GM18519 (cell line): ENCODE results near the gene PIAS3.
A peak's percentile ranks its signal among the peaks of the same experiment; 100 is the strongest.

Experiments used
- ATAC-seq: cut with Tn5 transposase; IDR thresholded peaks from one replicate; pipeline ENCODE4 v1.9.1; 2021; ENCODE audit warnings: mild to moderate bottlenecking, moderate library complexity; ENCODE audit not compliant: unreplicated experiment, low FRiP score

The PIAS3 gene

DNA sequence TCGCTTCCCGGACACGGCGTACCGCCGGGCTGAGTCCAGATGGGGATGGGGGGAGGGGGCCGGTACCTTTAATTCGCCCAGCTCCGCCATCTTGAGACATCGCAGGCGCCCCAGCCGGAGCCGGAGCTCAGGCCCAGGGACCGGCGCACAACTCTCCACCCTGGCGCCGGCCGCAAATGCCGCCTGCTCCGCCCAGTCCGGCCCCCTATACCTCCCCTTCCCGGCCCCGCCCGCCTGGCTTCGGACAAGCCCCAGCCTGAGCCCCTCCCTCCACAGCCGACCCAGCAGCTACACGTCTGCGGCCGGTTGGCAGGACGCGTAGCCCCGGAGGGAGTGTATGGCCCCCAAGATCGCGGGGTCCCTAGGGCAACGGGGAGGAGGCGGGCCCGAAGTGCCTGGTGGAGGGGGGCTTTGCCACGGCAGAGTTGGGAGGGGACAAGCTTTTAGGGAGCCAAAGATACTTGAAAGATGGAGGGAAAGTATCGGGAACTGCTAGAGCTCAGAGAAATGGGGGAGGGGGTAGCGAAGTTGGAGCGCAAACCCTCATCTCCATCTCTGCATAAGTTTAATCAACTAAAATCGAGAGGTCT, at the start of gene PIAS3:
Gene PIAS3, minus strand, starts transcription at position 181 of the 590 bp plus-strand sequence. Its CDS starts 91 bp downstream, at position 90.
- peak; percentile 65 for ATAC-seq

DNA sequence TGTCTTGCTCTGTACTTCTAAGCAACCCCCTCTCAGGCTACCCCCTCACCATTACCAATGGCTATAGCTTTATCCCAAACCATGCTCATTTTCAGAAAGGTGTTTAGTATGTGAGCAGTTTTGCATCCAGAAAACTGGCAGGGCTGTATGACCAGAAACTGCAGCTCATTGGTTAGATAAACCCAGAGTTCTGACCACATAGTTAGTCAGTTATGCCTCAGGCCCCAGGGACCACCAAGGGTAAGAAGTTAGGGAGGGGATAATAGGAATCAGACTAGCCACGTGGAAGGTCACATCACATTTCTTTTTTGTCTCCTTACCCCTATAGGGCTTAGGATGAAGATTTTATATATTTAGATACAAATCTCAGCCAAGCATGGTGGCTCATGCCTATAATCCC, 49.8 kb upstream of the PIAS3 start:
- no peak for ATAC-seq

DNA sequence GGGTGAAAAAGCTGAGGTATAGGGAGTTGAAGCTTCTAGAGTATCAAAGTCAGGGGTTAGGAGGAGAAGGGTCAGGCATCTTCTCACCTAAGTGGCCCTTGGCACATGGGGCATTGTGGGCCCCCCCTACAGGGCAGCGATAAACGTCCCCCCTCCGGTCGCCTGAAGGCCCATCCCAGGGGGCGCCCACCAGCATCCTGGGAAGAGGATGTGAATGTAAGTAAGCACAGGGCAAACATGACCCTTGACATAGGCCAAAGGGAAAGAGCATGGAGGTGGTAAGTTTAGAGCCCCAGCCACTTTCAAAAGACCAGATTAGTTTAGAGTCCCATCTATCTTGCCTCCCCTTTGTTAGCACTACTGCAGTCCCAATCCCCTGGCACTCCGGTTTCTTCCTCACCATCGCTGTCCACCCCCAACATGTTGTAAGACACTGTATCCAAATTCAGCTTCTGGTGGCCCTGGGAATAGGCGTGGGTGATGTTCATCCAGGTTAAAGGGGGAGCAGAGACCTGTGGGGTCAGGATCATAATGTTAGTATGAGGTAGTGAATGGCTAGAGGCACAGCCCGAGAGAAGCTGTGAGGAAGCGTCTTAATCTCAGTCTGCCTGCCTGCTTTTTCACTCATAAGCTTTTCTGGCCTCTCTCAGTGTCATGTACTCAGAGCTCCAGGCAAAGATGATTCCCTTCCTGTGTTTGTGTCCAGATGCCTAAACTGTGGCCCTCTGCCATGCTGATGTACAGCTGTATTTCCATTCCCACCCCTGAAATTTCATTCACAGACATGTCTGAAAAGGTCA, 48.3 kb upstream of the PIAS3 start:
- ATAC-seq, result no peak

DNA sequence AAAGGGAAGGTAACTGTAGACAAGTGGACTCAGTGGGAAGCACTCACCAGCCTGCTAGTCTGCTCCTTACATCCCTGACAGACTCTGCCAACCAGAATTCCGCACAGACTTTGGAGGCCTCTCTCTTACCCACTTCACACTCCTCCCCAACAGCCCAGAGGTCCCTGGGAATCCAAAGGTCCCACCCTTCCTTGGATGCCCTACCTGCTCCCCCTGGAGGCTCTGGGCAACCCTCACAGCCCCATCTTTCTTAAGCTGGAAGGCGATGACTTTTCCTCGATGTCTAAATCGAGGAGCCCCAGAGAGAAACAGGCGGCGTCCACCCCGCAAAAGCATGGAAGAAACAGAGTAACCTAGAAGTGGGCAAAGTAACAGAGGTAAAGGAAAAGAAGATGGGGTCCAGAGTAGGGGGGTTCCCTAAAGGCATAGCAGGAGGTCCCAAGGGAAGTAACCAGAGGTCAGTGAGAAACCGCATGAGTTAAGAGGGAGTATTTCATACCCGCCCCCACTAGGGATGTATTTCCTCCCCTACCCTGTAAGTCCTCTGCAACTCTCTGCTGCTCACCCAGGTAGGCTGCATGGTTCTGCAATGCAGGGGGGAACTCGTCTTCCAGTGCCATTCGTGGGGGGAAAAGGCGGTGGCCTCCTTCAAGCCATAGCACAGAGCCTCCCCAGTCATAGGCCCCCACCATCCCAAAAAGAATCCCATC, 42.6 kb upstream of the PIAS3 start:
- ATAC-seq, result no peak

DNA sequence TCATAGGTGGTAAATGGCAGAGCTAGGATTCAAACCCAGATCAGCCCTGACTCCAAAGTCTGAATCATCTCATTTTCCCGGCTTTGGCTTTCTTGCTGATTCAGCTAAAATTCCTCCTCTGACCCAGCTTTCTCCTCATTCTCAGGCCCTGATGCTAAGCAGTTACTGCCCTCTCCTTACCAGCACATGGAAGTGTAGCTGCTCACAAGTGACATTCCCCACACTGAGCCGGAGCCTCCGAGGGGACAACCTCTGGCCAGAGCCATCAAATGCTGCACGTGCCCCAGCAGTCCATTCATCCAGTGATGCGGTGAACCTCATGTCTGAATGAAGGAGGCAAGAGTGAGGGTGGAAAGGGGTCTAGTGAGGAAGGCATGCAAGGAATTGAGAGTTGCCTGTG, 39.9 kb upstream of the PIAS3 start:
- ATAC-seq, result no peak

DNA sequence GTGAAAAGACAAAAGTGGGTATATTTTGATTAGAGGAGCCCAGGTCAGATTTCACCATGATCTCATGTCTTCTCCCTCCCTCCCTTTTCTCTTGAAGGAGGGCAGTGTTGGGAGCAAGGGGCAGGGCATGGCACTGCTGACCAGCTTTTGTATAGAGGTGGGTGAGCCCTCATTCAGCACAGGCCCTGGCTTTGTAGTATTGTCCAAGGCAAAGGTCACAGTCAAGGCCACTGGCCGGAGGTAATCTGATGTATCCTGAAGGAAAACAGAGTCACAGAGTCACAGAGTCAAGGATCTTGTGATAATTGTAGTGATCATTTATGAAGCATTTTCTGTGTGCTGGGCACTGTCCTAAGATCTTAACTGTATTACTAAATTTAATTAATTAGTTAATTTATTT, 39.1 kb upstream of the PIAS3 start:
- ATAC-seq, result no peak

DNA sequence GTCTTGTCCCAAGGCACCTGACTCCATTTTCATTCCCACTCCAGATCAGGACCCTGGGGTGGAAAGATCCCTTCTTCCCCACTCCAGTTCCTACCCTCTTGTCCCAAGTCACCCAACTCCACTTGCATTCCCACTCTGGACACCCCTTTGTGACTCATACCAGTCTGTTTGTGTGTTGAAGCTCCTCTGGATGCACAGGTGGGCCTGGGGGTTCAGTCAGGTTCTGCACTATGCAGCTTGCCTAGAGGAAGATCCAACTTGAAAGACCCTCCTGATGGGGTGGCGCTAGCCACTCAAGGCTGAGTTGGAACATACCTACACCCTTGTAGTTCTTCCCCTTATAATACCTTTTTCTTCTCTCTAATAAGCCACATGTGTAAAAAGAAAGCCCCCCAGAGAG, 36.6 kb upstream of the PIAS3 start:
- no peak for ATAC-seq

DNA sequence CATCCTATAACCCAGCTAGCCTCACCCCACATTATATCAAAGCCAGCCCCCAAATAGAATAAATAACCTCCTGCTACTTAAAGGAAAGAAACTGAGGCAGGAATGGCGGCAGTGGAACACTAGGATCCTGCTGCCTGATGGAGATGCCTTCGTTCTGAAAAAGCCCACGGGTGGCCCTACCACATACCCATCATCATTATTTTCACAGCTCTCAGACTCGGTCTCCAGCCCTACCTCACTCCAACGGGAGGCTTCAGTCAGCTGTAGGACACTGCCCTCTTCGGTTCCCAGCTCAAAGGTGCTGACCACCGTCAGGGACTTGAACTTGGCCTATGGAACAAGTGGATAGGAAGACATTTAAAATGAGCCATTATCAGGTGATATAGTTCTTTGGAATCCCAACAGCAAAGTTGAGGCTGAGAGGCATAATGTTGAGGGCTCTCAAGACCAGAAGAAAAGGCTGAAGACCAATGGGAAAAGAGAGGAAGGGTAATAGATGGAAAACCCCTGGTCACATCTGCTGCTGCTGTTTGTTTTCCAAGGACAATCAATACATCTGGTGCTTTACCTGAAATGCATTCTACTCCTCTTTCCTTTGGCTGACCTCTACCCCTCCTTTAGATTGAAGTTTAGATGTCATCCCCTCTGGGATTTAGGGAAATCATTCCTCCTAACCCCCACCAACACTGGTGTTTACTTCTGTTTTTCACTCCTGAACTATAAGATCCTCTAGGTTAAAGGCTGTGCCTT, 34.6 kb upstream of the PIAS3 start:
- no peak for ATAC-seq

DNA sequence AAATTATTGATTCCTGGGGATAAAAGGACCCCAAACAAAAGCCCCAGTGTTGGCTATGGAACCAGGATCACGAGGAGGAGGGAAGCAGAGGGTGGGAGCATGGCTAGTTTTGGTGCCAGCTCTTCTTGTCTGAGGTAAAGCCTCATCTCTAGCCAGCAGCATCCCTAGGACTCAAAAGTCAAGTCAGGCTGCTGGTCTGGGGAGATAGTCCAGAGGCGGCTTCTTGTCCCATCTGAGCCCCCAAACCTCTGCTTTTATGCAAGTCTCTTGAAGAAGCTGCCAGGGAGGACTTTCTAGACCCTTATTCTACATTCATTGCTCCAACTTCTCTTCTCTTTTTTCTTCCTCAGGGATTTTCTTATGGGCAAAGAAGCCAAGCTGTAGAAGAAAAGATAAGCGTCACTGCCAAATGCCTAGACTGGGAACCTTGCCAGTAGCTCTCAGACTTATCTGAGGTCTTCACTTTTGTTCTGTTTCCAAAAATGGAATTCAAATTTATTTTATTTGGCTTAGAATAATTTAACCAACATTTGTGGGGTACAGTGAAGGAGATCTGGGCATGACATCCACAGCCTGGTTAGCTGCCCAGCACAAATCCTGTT, 33.7 kb upstream of the PIAS3 start:
- ATAC-seq, result no peak

DNA sequence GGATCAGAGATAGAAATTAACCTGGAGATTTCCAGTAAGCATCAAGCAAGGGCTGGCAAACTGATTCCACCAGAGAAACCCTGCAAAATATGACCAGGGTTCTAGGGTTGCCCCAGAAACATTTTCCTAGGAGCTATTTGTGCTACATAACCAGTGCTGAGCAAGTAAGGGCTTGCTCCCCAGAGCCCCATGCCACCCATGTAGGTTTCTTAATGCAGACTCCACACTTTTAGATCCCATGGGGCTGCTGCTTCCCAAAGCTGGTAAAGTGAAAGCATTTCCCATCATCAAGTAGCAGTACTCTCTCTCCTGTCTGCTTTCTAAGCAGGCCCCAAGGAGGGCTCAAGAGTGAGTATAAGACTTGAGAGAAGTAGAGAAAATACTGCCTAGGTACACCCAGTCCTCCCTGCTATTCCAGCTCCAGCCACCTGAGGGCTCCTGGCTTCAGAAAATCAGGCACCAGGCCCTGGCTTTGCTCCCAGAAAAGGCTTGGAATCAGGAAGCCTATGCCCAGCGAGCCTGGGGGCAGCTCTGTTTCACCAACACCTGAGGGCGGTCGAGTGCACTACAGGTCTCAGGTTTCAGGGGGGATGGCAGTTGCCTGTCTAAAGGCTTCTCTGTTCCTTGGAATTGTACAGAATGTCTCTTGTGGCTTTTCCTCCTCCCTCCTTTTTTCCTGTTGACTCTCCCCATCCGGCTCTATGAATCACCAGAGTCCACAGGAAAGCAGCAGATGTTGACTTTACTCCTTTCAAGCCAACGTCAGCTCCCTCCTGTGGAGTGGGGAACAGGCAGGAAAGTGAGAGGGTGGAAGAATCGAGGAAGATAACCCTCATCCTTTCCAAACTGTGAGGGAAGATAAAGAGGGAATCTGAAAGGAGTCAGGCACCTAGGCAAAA, 33.0 kb upstream of the PIAS3 start:
- ATAC-seq, result no peak

DNA sequence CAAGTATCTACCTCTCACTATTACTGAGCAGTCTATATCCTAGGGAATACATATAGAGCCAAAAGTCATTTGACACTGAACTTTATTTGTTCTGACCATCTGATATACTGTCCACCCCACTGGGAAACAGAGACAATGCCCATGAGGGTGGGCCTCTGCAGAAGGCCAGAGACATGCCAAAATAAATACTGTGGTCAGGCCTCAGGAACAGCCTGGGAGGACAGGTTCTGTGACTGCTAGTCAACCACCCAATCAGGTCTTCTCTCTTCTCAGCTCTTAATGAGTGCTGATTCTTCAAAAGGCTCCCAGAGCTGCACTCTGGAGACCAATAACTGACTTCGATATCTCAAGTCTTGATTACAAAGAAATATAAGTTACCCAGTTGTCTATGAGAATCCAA, 32.3 kb upstream of the PIAS3 start:
- ATAC-seq, result no peak

DNA sequence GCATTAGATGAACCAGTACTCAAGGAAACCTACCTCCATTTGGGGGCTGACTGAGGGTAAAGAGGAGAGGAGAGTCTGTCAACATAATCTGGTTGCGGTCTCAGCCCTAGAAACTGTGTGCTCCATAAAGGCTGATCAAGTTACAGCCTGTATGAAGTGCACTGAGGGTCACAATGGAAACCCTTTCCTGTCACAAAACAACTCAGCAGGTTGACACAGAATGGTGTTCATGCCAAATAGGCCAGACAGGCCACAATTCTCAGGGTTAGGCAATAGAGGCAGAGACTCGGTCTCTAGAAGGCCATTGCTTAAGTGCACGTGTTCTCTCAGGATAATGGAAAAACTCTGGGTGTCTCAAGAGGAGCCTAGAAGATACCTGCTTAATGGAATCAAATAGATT, 30.8 kb upstream of the PIAS3 start:
- ATAC-seq, result no peak

DNA sequence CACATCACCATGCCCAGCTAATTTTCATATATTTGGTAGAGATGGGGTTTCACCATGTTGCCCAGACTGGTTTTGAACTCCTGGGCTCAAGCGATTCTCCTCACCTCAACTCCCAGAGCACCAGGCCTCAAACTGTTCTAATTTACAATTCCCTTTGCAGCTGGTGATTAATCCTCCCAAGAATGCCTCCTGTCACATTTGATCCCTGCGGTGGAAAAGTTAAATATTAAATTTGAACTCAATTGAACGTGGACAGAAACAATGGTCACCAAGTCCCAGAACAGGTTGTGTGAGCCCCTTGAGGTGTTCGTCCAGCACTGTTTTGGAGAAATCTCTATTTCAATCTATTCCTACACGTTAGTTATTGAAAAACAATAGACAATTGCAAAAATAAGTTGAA, 28.8 kb upstream of the PIAS3 start:
- ATAC-seq, result no peak

DNA sequence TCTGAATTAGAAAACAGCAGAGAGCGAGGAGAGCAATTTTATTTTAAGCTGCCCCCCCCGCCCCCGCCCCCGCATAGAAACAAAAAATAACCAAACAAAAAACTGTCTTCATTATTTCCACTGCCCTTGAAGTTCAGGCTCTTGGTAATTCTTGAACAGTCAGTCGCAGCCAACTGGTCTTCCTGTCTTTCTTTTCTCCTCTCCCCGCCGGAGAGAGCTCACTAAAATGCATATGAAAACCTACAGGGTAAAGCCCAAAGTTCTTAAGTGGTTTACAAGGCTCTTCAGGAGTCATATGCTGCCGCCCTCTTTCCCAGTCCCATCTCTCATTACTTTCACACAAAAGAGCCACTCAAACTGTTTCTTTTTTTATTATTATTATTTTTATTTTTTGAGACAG, 27.9 kb upstream of the PIAS3 start:
- ATAC-seq, result no peak

DNA sequence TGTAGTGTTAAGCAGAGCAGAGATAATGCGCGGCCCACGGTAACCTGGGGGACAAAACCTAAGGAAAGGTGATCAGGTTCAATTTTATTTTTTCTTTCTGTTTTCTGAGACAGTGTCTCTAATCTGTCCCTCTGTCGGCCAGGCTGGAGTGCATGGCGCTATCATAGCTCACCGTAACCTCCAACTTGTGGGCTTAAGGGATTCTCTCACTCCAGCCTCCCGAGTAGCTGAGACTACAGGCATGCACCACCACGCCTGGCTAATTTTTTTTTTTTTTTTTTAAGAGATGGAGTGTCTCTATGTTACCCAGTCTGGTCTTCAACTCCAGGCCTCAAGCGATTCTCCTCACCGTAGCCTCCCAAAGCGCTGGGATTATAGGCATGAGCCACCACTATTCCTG, 27.5 kb upstream of the PIAS3 start:
- no peak for ATAC-seq

DNA sequence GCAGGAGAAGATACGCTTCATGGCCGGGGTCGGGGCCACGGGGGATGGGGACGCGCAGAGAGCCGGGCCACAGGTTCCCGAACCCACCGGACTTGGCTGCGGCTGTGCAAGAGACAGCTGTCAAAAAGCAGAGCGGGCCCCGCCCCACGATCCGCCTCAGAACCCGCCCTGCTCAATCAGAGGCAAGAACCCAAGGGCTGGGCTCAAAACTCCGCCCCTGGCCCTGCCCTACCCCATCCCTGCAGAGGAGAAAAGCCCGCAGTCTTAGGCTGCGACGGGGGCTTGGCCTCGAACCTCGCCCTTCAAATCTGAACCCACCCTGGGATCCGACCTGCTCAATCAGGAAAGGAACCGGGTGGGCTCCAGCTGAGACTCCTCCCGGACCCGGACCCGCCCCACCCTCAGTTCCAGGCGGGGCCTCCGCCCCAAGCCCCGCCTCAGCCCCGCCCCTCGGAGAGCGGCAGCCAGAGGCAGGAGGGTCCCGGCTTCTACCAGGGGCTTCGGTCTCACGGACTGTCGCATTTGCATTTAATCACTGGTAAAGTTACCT, 26.9 kb upstream of the PIAS3 start, which contains the start of gene ANKRD35:
Gene ANKRD35, minus strand, starts transcription at position 129 of the 550 bp plus-strand sequence. Its CDS starts 108 bp downstream, at position 21.
- ATAC-seq, result peak; percentile 71

DNA sequence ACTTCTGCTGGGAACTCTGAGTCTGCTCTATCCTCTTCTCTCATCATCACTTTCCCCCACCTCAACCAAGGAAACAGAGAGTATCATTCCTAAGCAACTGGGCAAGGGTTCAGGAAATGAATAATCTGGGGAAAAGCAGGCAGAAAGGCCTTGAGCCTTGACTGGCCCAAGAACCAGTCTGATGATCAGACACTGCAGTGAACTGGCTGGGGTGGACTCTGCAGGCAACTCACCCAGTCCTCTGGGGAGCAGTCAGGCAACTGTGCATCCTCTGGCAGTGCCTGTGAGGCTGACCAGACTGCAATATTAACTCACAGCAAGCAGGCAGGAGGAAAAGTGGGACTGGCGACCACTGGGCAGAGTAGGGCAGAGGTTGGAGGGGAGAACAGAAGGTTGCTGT, 25.8 kb upstream of the PIAS3 start:
- ATAC-seq, result no peak

DNA sequence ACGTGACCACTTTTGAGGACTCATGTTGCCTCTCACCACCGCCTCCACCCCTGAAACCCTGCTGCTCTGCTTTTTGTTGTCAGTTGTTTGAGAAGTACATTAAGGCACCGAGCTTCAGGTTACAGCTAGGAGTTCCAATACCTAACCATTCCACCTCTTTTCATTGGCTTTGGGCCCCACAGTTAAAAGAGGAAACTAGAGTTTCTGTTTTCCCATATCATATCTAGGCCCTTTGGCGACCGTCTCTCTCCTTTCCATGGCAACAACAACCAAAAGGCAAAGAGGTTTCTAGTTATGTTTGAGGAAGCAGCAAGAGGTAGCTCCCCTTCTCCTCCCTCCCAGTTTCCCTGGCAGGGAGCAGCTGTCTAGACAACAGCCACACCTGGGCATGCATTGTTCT, 20.9 kb upstream of the PIAS3 start:
- no peak for ATAC-seq

DNA sequence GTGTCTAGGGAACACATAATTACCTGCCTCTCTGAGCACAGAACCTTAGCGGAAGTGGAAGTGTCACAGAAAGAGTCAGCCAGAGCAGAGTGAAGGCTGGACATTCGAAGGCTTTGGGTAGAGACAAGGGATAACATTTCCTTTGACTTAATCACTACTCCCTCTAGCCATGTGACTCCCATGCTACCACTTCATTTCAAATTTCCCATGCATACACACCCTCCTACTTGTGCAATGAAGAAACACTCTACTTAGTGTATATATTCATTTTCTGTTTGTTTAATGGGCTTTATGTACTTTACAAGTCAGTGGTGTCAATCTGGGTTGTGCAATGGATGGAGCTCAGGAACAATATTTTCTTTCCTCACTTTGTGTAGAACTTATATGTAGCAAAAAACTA, 19.8 kb upstream of the PIAS3 start:
- no peak for ATAC-seq
